ENCODE data around the gene MAP3K15.

The MAP3K15 gene, protein sequence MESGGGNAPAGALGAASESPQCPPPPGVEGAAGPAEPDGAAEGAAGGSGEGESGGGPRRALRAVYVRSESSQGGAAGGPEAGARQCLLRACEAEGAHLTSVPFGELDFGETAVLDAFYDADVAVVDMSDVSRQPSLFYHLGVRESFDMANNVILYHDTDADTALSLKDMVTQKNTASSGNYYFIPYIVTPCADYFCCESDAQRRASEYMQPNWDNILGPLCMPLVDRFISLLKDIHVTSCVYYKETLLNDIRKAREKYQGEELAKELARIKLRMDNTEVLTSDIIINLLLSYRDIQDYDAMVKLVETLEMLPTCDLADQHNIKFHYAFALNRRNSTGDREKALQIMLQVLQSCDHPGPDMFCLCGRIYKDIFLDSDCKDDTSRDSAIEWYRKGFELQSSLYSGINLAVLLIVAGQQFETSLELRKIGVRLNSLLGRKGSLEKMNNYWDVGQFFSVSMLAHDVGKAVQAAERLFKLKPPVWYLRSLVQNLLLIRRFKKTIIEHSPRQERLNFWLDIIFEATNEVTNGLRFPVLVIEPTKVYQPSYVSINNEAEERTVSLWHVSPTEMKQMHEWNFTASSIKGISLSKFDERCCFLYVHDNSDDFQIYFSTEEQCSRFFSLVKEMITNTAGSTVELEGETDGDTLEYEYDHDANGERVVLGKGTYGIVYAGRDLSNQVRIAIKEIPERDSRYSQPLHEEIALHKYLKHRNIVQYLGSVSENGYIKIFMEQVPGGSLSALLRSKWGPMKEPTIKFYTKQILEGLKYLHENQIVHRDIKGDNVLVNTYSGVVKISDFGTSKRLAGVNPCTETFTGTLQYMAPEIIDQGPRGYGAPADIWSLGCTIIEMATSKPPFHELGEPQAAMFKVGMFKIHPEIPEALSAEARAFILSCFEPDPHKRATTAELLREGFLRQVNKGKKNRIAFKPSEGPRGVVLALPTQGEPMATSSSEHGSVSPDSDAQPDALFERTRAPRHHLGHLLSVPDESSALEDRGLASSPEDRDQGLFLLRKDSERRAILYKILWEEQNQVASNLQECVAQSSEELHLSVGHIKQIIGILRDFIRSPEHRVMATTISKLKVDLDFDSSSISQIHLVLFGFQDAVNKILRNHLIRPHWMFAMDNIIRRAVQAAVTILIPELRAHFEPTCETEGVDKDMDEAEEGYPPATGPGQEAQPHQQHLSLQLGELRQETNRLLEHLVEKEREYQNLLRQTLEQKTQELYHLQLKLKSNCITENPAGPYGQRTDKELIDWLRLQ (N-terminal part only)

GRCh38 chrX:19514791-19515614, at the start of gene MAP3K15:
Gene MAP3K15, minus strand, starts transcription at chrX:19515508. Its CDS starts 247 bp downstream, at chrX:19515261.
- Histone ChIP-seq H3K27ac (no peak within 1 kb of the TSS), H3K4me3 (peak within 1 kb of the TSS in 4 of 7 experiments; percentile 13 to 27 (median 24))

GRCh38 chrX:19564606-19565005, 49.3 kb upstream of the MAP3K15 start:
- Histone ChIP-seq H3K27ac (no peak overlapping the region), H3K4me3 (no peak overlapping the region)

- Histone ChIP-seq H3K27ac (no peak overlapping the region), H3K4me3 (no peak overlapping the region)
Measured at GRCh38 chrX:19563746-19564145, 48.4 kb upstream of the MAP3K15 start.

GRCh38 chrX:19563327-19563726, 48.0 kb upstream of the MAP3K15 start:
- Histone ChIP-seq H3K4me3 (no peak overlapping the region), H3K27ac (no peak overlapping the region)

DNA sequence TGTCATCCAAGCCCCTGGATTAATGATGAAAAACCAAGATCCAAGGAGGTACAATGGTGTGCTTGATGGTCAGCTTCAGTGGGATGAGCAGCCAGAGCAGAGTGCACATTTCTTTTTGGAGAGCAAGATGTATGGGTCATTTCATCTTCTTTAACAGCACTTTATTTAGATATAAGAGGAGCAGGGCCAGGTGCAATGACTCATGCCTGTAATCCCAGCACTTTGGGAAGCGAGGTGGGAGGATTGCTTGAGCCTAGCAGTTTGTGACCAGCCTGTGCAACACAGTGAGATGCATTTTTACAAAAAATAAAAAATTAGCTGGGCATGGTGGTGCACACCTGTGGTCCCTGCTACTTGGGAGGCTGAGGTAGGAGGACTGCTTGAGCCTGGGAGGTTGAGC, 45.3 kb upstream of the MAP3K15 start:
- Histone ChIP-seq H3K27ac (no peak overlapping the region), H3K4me3 (no peak overlapping the region)

GRCh38 chrX:19557822-19558221, 42.5 kb upstream of the MAP3K15 start:
- H3K4me3 ChIP-seq: no peak overlapping the region

GRCh38 chrX:19556202-19556601, 40.9 kb upstream of the MAP3K15 start:
- H3K27ac ChIP-seq: peak overlapping the region in 1 of 21 experiments; percentile 21
- no peak overlapping the region for H3K4me3 ChIP-seq

More at GRCh38 chrX:19557822-19558221, 42.5 kb upstream of the MAP3K15 start:
- no peak overlapping the region for H3K27ac ChIP-seq

- Histone ChIP-seq H3K27ac (peak overlapping the region in 4 of 21 experiments; percentile 20 to 24 (median 22)), H3K4me3 (no peak overlapping the region)
Measured at GRCh38 chrX:19555683-19556082, 40.4 kb upstream of the MAP3K15 start.

DNA sequence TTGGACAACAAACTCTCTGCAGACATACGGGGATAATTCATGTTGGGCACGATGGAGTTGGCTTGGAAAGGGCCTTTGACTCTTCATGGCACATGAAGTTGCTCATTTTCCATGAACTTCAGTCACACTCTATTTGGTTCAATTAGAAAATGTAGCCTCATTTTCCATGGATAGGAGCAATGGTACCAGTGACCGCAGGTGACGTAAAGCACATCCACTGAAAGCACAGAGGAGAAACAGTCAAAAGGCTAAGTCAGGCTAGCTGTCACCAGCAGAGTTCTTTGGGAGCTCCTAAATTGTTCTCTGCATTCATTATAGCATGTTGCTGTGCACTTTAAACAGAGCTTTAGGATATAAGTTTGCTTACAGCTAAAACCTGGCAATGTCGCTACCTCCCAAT, 39.9 kb upstream of the MAP3K15 start:
- H3K4me3 ChIP-seq: no peak overlapping the region
- H3K27ac ChIP-seq: peak overlapping the region in 4 of 21 experiments; percentile 19 to 24 (median 22)

DNA sequence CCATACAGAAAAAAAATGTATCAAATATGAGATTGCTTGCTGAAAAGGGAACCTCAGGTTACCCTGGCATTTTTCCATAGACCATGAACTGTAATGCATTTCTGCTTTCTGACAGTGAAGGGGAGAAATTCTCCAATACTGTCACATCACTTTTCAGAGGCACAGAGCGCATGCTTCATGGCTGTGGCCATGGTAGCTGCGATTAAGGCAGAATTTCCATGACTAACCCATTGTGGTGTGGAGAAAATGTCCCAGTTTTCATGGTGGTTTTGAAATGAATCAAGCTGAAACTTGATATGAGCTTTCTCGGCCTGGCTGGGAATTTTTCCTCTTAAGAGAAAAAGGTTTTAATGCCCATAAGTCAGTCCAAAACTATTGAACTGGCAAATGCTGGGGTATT, 39.5 kb upstream of the MAP3K15 start:
- Histone ChIP-seq H3K4me3 (no peak overlapping the region), H3K27ac (no peak overlapping the region)

DNA sequence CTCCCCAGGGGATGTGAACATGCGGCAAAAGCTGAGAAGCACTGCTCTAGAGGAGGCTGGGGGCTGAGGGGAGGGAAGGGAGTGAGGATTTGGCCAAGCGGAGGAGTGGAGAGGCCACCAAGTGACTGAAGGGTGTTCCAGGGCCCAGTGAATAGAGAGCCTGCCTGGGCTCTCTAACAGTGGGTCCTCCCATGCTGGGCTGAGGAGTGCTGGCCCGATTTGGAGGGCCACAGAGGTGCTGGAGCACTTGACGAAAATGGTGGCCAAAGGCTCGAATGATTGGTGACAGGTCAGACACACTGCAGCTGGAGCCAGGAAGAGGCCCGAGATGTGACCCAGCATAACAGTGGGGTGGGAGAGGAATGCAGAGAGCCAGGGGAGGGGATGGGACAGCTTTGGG, 37.5 kb upstream of the MAP3K15 start:
- Histone ChIP-seq H3K4me3 (no peak overlapping the region), H3K27ac (no peak overlapping the region)

DNA sequence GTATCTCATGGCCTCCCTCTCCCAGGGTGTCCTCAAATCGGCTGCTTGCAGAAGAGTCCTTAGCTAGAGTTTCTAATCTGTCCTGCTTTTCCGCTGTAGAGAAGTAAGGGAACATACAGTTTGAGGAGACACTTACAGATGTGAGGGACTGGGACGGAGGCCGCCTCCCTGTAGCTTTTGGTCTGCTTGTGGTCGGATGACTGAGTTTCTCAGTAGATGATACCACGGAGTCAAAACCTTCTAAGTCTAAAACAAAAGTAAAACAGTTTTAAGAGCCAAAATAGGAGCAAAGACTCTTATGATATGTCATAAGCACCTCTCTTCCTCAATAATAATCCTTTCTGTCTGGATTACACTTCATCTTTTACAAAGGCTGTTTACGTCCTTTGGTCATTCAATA, 34.5 kb upstream of the MAP3K15 start:
- no peak overlapping the region for H3K4me3 ChIP-seq

DNA sequence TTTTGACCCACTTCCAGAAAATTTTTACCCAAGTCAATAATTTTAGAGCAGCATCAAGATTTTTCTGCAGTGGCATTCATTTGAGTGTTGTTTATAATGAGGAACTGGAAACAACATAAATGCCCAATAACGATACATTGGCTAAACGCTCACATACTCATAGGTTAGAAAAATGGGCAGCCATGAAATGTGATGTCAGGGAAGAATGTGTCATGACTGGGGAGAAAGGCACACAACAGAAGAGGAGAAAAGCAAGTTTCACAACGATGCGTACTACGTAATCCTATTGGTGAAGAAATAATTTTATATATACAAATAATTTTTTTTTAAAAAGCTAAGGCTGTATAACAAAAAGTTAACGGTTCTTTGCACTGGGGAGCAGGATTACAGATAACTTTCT, 33.6 kb upstream of the MAP3K15 start:
- no peak overlapping the region for H3K4me3 ChIP-seq

More for the DNA sequence above, 34.5 kb upstream of the MAP3K15 start:
- H3K27ac ChIP-seq: no peak overlapping the region

GRCh38 chrX:19548279-19548678, 33.0 kb upstream of the MAP3K15 start:
- Histone ChIP-seq H3K27ac (no peak overlapping the region), H3K4me3 (no peak overlapping the region)

More for the DNA sequence above, 33.6 kb upstream of the MAP3K15 start:
- H3K27ac ChIP-seq: no peak overlapping the region

DNA sequence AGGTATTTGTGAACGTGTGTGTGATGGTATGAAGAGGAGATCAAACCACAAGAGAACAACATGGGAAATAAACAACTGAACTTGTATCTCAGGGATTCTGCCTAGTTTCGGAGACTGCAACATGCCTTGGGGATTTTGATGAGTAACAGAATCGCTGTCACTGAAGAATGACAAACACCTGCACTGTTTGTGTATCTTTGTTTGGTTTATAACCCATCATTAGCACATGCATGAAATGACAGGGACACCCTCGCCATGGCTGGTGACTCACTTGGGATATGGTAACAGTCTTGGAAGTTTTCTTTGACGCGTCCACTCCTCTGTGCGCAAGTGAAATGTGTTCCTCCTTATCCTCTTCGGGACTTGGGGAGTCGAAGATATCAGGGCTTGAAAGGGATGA, 30.3 kb upstream of the MAP3K15 start:
- no peak overlapping the region for H3K4me3 ChIP-seq
- no peak overlapping the region for H3K27ac ChIP-seq

GRCh38 chrX:19544693-19545305, 29.5 kb upstream of the MAP3K15 start:
- Histone ChIP-seq H3K4me3 (no peak overlapping the region), H3K27ac (no peak overlapping the region)

GRCh38 chrX:19543951-19544381, 28.7 kb upstream of the MAP3K15 start:
- Histone ChIP-seq H3K27ac (no peak overlapping the region), H3K4me3 (no peak overlapping the region)

- Histone ChIP-seq H3K4me3 (no peak overlapping the region), H3K27ac (no peak overlapping the region)
Measured at GRCh38 chrX:19543020-19543715, 27.9 kb upstream of the MAP3K15 start.
